ENCODE data around the gene F12.

Gene F12

DNA sequence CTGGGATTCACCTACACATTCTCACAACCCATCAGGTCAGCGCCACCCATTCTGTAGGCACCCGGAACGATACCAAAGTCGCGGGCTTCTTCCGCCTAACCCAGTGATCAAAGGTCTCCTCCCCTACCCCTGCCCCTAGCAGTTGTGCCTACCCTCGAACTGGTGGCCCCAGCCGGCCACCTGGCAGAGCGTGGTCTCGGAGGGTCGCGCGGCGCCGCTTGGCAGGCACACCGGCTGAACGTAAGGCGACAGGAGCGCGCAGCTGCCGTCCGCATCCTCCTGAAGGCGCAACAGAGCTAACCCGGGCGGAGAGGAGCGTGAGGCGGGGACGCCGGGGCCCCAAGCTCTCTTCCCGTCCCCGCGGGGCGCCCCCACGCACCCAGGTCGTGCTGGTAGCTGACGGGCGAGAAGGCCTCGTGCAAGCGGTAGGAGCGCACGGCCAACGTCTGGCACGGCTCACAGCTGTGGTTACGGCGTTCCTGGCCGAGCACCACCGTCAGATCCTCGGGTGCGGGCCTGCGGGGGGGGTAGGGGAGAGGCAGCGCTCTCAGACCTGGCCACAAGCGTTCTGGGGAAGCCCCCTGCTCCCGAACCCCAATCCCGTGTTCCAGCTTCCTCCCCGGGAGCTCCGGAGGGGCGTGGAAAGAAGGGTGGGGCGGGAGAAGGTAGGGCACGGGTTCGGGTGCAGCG is 6.1 kb downstream of the F12 start (continued):
- TF ChIP-seq, protein P1, sequence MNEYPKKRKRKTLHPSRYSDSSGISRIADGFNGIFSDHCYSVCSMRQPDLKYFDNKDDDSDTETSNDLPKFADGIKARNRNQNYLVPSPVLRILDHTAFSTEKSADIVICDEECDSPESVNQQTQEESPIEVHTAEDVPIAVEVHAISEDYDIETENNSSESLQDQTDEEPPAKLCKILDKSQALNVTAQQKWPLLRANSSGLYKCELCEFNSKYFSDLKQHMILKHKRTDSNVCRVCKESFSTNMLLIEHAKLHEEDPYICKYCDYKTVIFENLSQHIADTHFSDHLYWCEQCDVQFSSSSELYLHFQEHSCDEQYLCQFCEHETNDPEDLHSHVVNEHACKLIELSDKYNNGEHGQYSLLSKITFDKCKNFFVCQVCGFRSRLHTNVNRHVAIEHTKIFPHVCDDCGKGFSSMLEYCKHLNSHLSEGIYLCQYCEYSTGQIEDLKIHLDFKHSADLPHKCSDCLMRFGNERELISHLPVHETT (tag by site-specific recombination; IDR thresholded peaks at IDR 0.05) = no peak
- TF ChIP-seq ZNF266 (tag by site-specific recombination; IDR thresholded peaks at IDR 0.05; ENCODE audit: low read depth) (no peak), ZNF114 (tag by site-specific recombination; IDR thresholded peaks at IDR 0.05) (no peak), ZFP3 (tag by site-specific recombination; IDR thresholded peaks at IDR 0.05; ENCODE audit: low read depth) (no peak), SCRT2 (tag by site-specific recombination; IDR thresholded peaks at IDR 0.05) (peak; percentile 91), ZNF560 (tag by site-specific recombination; IDR thresholded peaks at IDR 0.05; ENCODE audit: borderline replicate concordance) (no peak), ZNF274 (IDR thresholded peaks at IDR 0.05; ENCODE audit: low read length) (no peak), ZNF274 (tag by site-specific recombination; IDR thresholded peaks at IDR 0.05; ENCODE audit: borderline replicate concordance) (no peak), ZNF530 (tag by site-specific recombination; IDR thresholded peaks at IDR 0.05; ENCODE audit: low read depth) (no peak), ZSCAN23 (tag by site-specific recombination; IDR thresholded peaks at IDR 0.05) (no peak), RBAK (tag by site-specific recombination; IDR thresholded peaks at IDR 0.05) (no peak), ZXDB (tag by site-specific recombination; IDR thresholded peaks at IDR 0.05) (no peak), ZNF394 (tag by site-specific recombination; IDR thresholded peaks at IDR 0.05; ENCODE audit: borderline replicate concordance) (no peak), ZNF660 (tag by site-specific recombination; IDR thresholded peaks at IDR 0.05) (no peak), ZNF239 (tag by site-specific recombination; IDR thresholded peaks at IDR 0.05) (no peak), HOXD13 (CRISPR knock-in tag; IDR thresholded peaks at IDR 0.05; ENCODE audit: borderline replicate concordance) (no peak), ZNF561 (tag by site-specific recombination; IDR thresholded peaks at IDR 0.05; ENCODE audit: borderline replicate concordance) (no peak), ZNF623 (tag by site-specific recombination; IDR thresholded peaks at IDR 0.05) (no peak), ZNF174 (tag by site-specific recombination; IDR thresholded peaks at IDR 0.05) (no peak), TRIM28 (IDR thresholded peaks at IDR 0.05; ENCODE audit: borderline replicate concordance, low read length) (no peak), ZNF585B (tag by site-specific recombination; IDR thresholded peaks at IDR 0.05) (0 out of 2 replicates have a peak, but pooled peaks have one; percentile 3), ZNF248 (tag by site-specific recombination; IDR thresholded peaks at IDR 0.05) (no peak), ZNF843 (tag by site-specific recombination; IDR thresholded peaks at IDR 0.05) (peak; percentile 23; the same call in 1 of the 2 replicates), ZNF664 (tag by site-specific recombination; IDR thresholded peaks at IDR 0.05) (no peak), GLIS2 (tag by site-specific recombination; IDR thresholded peaks at IDR 0.05) (no peak)
- TF ChIP-seq, protein P2, sequence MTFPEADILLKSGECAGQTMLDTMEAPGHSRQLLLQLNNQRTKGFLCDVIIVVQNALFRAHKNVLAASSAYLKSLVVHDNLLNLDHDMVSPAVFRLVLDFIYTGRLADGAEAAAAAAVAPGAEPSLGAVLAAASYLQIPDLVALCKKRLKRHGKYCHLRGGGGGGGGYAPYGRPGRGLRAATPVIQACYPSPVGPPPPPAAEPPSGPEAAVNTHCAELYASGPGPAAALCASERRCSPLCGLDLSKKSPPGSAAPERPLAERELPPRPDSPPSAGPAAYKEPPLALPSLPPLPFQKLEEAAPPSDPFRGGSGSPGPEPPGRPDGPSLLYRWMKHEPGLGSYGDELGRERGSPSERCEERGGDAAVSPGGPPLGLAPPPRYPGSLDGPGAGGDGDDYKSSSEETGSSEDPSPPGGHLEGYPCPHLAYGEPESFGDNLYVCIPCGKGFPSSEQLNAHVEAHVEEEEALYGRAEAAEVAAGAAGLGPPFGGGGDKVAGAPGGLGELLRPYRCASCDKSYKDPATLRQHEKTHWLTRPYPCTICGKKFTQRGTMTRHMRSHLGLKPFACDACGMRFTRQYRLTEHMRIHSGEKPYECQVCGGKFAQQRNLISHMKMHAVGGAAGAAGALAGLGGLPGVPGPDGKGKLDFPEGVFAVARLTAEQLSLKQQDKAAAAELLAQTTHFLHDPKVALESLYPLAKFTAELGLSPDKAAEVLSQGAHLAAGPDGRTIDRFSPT (tag by site-specific recombination; IDR thresholded peaks at IDR 0.05) = no peak
- TF ChIP-seq, protein P3, sequence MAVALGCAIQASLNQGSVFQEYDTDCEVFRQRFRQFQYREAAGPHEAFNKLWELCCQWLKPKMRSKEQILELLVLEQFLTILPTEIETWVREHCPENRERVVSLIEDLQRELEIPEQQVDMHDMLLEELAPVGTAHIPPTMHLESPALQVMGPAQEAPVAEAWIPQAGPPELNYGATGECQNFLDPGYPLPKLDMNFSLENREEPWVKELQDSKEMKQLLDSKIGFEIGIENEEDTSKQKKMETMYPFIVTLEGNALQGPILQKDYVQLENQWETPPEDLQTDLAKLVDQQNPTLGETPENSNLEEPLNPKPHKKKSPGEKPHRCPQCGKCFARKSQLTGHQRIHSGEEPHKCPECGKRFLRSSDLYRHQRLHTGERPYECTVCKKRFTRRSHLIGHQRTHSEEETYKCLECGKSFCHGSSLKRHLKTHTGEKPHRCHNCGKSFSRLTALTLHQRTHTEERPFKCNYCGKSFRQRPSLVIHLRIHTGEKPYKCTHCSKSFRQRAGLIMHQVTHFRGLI (tag by site-specific recombination; IDR thresholded peaks at IDR 0.05) = 0 out of 2 replicates have a peak, but pooled peaks have one; percentile 39
- TF ChIP-seq, protein P4, sequence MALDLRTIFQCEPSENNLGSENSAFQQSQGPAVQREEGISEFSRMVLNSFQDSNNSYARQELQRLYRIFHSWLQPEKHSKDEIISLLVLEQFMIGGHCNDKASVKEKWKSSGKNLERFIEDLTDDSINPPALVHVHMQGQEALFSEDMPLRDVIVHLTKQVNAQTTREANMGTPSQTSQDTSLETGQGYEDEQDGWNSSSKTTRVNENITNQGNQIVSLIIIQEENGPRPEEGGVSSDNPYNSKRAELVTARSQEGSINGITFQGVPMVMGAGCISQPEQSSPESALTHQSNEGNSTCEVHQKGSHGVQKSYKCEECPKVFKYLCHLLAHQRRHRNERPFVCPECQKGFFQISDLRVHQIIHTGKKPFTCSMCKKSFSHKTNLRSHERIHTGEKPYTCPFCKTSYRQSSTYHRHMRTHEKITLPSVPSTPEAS (tag by site-specific recombination; IDR thresholded peaks at IDR 0.05) = no peak
- TF ChIP-seq, protein P5, sequence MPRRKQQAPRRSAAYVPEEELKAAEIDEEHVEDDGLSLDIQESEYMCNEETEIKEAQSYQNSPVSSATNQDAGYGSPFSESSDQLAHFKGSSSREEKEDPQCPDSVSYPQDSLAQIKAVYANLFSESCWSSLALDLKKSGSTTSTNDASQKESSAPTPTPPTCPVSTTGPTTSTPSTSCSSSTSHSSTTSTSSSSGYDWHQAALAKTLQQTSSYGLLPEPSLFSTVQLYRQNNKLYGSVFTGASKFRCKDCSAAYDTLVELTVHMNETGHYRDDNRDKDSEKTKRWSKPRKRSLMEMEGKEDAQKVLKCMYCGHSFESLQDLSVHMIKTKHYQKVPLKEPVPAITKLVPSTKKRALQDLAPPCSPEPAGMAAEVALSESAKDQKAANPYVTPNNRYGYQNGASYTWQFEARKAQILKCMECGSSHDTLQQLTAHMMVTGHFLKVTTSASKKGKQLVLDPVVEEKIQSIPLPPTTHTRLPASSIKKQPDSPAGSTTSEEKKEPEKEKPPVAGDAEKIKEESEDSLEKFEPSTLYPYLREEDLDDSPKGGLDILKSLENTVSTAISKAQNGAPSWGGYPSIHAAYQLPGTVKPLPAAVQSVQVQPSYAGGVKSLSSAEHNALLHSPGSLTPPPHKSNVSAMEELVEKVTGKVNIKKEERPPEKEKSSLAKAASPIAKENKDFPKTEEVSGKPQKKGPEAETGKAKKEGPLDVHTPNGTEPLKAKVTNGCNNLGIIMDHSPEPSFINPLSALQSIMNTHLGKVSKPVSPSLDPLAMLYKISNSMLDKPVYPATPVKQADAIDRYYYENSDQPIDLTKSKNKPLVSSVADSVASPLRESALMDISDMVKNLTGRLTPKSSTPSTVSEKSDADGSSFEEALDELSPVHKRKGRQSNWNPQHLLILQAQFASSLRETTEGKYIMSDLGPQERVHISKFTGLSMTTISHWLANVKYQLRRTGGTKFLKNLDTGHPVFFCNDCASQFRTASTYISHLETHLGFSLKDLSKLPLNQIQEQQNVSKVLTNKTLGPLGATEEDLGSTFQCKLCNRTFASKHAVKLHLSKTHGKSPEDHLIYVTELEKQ (tag by site-specific recombination; IDR thresholded peaks at IDR 0.05; ENCODE audit: borderline replicate concordance) = no peak
- TF ChIP-seq, protein P6, sequence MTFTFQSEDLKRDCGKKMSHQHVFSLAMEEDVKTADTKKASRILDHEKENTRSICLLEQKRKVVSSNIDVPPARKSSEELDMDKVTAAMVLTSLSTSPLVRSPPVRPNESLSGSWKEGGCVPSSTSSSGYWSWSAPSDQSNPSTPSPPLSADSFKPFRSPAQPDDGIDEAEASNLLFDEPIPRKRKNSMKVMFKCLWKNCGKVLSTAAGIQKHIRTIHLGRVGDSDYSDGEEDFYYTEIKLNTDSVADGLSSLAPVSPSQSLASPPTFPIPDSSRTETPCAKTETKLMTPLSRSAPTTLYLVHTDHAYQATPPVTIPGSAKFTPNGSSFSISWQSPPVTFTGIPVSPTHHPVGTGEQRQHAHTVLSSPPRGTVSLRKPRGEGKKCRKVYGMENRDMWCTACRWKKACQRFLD (tag by site-specific recombination; IDR thresholded peaks at IDR 0.05) = no peak

All from HEK293 (cell line).